GM18508 (cell line): Measurements from ENCODE around the gene EPHA8.

Source experiments
- ATAC-seq: cut with Tn5 transposase; IDR thresholded peaks from one replicate; pipeline ENCODE4 v1.9.1; 2021; ENCODE audit warnings: moderate number of reproducible peaks; ENCODE audit not compliant: insufficient read depth, unreplicated experiment

Gene EPHA8

DNA sequence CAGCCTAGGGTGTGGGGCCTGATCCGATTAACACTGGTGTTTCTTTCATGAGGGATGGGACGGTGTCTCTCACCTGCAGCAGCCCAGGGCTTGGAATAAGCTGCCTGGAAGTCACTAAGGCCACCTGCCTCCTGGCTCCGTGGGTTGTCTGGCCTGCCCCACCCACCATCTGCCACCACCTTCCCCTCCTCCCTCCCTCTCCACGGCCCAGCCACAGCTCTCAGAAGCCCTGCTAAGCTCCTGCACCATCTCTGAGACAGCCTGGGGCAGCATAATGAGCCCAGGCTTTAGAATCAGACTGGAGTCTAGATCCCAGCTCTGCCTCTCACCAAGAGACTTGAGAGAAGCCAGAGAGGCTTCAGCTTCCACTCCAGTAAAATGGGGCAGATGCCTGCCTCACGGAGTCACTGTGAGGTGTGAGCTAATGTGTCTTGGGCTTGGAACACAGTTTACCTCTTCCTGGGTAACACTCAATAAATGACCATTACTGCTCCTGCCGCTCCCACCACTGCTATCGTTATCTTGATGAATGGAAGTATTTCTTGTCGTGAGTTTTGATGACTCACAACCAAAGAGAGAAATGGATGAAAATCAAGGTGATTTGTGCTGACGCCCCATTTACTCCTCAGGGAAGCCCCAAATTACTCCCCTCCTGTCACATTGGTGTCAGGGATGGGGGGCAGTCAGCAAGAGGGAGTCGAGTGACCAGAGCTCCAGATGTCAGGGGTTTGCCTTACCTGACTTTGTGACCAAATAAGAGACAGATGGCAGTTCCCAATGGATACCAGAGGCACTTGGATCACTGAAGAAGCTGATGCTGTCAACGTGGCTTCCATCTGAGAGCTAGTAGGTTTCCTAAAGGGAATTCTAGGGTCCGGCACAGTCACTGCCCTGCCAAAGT lies 49.6 kb downstream of the EPHA8 start:
- ATAC-seq = no peak

DNA sequence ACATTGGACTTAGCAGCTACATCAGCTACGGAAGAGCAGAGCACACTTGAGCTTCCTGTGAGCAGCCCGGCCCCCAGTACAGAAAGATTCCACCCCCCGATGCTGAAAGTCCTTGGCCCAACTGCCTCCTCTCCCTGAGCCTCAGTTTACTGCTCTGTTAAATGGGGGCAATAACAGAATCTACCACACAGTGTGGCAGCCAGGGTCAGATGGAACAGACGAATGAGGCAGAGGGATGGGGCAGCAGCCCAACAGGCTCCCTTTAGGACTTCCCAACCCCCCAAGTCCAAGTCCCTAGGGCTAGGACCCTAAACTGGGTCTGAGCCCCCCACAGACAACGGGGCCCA lies 50.3 kb downstream of the EPHA8 start:
- no peak for ATAC-seq

DNA sequence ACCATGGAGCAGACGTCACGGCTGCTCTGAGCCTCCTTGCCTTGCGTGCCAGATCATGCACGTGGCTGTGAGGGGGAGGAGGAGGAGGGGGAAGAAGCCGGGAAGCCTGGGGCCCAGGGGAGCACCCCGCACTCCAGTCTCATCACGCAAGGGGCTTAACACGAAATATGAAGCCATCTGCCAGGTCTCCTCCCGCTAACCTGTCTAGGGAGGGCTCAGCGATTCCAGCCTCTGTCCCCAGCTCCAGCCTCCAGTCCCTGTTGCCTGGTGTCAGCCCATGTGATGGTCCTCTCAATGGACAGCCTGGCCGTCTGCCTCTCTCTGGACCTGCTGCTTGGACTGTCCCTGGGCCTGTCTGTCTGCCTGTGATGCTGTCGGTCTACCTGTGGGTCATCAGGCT lies 50.7 kb downstream of the EPHA8 start:
- ATAC-seq = no peak

DNA sequence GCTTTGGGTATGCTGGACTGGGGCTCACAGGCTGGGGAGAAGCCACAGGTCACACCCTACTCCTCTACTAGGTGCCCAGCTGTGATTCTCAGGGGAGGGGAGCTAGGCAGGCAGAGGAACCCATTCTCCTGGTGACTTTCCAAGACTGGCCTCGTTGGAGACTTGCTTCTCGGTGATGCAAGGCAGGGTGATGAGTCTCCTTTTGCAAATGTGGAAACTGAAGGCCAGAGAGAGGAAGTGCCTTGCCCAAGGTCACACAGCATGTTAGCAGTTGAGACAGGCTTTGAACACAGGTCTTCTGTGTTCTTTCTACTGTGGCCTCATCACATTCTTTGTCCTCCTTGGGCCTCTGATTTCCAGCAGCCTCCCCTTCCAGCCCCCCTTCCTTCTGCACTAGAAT lies 52.6 kb downstream of the EPHA8 start:
- ATAC-seq = no peak

DNA sequence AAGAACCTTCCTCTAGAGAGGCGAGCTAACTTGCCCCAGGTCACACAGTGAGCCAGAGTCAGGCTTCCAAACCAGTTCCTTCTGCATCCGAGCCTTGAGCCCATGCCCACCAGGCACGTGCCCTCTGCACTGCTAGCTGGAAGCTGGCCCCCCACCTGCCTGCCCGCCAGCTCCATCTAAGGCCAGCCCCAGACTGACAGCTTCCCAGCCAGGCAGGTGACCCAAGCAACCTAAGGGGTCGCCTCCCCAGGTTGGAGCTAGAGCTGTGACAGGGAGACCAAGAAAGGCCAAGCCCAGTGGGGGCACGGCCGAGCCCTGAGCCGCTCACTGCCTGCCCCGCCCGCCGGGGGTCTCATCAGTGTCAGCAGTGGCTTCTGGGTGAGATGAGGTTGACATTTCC lies 53.3 kb downstream of the EPHA8 start:
- no peak for ATAC-seq

DNA sequence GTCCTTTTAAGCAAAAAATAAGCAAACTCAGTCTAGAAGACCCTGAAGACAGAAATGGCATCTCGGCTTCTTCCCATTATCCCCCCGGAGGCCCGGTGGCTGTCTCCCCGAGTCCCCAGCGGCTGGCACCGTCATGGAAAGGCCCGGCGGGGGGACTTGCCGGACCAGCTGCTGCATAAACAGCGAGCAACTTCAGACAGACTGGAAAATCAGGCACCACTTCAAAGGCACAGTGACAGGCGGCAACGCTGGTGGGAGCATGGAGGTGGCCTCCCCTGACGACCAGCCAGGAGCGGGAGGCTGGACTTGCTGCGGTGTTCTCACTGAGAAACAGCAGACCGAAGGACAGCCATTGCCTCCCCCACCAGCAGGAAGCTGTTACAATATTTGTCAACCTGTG lies 54.8 kb downstream of the EPHA8 start:
- ATAC-seq = no peak

DNA sequence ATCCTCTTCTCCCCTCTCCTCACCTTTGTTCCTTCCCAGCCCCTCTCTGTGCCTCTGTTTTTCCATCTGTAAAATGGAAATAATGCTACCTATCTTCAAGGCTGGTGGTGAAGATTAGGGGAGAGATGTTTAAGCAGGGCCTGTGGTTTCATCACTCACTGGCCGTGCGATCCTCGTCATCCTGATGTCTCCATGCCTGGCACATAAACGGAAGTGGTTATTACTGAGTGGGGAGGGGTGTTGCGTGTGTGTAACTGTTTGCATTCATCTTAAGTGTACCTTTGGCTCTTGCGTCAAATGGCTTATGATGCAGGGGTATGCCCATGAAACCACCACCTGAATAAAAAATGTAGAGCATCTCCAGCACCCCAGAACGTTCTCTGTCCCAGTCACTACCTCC lies 56.0 kb downstream of the EPHA8 start:
- ATAC-seq = no peak

DNA sequence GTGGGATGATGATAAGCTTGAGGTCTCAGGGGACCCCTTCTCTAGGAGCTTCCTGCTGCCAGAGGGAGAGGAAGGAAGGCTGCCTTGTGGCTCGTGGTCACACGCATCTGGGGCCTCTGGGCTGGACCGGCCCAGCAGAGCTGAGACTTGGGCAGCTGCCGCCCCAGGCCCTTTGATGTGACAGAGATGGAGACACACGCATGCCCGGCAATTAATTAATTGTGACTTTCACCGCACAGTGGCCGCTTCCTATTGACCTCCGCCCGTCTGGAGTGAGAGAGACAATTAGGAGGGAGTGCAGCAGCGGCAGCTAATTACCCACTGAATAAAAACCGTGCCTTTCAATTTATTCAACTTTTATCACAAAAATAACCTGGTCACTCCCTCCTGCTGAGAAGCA lies 56.5 kb downstream of the EPHA8 start:
- no peak for ATAC-seq

DNA sequence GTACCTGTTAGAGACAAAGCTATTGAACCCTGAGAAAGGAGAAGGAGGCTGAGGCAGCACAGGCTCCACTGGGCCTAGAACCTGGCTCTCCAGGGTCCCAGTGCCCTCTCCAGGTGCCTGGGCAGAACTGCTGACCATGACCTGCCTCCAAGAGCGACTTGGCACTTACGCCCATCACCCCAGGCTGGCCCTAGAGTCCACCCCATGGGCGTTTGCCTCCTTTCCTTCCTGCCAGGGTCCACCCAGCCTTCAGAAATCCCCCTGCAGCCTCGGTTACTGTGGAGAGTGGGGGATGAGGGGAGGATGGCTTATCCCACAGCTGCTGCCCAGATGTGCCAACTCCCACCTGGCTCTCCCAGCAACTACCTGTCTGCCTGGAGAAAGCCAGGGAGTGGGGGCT lies 58.5 kb downstream of the EPHA8 start:
- ATAC-seq = no peak

DNA sequence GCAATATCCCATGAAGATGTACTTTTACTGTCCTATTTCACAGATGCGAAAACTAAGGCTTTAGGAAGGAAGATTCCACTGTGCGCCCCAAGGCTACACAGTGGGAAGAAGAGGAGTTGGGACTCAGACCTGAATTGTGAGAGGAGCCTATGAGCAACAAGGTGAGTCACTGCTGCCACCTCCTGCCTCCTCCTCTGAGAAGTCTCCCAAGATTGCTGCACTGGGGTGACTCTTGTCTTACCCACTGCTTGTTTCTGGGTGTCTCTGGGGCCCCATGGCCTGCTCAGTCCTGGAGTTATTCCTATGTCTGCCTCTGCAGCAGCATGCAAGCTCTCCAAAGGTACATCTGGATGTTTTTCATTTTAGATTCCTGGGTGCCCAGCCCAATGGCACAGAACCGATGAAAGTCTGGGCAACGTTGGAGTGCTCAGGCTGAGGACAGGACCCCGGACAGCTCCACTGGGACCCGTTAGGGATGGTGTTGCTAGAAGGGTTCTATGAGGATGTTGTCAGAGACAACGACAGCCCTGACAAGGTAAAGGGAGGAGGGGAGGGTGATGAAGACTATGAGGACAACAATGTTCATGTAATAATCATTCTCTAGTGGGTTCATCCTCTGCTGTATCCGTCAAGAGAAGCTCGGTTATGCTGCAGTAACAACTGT lies 62.1 kb downstream of the EPHA8 start:
- no peak for ATAC-seq

DNA sequence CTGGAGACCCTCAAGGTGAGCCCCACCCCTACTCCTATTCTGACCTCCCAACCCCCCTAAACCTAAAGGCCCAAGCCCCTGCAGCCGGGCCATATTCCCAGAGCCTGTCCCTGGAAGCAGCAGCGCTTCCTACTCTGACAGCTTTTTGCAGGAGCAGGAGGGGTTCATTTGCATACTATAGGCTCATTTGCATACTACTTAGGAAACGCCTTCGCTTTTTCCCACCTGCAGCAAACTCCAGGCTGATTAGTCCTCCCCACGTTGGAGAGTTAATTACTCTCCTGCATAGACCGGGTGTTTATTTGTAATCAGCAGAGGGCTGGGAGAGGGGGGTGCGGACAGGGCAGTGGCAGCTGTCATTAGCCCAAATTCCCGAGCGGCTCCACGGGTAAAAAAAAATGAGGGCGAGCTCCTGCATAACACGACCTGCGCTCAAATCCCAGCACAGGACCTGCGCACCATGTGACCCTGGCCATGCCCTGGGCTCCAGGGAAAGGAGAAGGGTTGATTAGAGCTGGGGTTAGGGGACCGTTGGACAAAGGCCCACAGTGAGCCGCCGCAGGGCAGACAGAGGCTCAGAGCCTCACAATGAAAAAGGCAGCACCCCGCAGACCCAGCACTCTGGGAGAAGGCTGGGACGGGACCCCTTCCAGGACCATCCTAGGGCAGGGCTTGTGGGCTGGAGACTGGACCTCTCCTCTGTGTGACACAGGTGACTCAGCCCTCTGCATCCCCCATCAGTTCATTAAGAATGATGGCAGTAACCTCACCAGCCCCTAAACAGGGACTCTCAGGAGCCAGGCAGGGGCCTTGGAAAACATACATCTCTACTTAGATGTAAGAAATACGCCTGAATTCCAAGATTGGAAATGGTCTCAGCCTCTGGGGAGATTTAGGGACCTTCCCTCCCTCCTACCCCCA lies 63.2 kb downstream of the EPHA8 start:
- ATAC-seq = no peak

DNA sequence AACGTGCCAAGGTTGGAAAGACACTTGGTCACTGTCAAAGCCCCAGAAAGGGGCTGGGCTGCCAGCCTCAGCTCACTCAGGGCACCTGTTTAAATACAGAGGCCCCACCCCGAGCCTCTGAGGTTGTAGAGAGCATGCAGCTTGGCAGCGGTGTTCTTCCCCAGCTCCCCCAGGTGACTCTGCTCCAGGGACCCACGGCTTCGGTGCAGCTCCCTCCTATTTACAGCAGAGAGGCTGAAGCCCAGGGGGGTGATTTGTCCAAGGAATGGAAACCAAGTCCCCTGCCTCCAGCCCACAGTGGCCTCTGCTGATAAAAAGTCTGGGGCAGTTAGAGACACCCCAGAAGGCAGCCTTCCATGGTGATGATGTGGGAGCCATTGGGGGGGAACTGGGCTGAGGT lies 64.0 kb downstream of the EPHA8 start:
- no peak for ATAC-seq

DNA sequence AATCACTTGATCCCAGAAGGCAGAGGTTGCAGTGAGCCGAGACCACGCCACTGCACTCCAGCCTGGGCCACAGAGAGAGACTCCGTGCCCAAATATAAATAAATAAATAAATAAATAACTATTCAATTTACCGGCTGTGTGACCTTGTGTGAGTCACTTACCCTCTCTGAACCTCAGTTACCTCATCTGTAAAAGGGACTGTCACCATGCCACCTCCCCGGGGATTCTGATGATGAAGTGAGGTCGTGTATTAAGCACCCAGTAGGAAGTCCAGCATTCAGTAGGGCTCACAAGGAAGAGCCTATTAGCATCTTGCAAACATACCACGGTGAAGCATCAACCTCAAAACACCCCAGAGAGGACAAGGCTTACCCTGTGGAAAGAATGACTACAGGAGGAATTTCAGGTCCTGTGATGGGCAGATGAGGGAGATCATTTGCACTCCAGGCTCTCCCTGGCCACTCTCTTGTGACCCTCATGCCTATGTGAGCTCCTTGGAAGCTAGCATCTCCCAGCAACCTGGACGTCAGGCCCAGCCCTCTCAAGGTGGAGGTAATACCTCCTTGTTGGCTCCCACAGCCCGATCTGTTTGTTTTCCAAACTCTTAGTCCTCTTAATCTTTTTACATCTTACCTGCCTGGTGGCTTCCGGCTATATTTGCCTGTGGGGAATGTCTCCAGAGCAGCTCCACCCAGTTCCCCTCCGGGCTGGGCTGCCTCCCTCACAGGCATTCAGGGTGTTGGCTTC lies 65.6 kb downstream of the EPHA8 start:
- no peak for ATAC-seq

DNA sequence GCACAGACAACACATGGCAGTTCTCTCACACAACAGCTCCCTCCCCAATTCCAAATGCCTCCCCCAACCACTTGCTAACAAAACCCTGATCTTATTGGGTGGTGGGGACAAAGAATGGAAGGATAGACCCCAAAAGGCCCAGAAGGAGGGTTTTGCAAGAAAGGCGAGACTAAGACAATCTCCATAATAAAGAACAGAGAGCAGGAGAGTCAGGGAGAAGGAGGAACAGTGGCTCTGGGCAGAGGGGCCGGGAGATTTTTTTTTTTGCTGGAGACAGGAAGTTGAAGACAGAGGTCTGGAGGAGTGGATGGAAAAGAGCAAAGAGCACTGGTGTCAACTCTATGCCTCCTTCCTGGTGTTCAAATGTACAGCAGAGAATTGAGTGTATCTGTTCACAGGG lies 66.6 kb downstream of the EPHA8 start:
- no peak for ATAC-seq

DNA sequence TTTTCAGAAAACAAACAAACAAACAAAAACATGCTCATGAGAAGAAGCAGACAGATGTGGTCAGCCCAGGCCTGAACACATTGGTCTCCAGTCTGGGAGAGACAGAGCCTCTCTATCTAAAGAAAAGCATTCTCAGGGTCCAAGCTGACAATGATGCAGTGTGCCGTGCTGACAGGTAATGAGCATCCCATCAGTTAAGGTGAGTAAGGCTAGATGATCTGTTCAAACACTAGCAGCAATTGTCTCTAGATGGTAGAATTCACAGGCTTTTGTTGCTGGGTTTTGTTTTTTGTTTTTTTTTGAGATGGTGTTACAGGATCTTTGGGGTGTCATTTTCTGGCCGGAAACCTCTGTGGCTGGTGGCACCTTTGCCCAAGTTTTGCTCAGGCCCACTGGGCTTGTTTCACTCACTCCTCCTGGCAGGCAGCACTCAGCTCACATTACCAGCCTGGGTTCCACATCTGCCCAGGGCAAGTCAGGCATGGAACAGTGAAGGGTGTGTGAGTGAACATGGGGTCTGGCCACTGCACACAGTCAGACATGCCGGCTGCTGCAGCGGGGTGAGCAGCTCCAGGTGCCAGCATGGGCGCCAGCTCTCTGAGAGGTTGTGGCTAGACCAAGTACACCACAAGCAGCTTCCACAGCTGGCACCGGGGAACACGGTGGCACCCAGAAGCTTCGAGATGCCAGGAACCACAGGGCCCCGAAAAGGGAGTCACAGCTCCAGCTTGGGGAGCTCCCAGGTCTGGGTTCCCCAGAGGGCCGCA lies 70.6 kb downstream of the EPHA8 start:
- no peak for ATAC-seq

DNA sequence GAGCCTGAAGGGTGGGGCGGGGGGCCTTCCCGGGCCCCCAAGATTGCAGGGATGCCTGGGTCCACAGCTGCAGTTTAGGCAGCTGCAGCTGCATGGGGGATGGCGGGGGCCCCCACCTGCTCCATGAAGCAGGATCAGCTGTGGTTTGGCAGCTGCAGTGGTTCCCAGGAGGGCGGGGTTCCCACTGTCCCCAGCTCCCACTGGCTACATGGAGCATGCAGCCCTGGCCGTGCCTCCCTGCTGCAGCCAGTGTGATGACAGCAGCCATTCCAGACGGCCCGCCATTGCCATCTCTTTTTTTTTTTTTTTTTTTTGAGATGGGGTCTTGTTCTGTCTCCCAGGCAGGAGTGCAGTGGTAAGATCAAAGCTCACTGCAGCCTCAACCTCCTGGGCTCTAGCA lies 72.1 kb downstream of the EPHA8 start:
- ATAC-seq = no peak

DNA sequence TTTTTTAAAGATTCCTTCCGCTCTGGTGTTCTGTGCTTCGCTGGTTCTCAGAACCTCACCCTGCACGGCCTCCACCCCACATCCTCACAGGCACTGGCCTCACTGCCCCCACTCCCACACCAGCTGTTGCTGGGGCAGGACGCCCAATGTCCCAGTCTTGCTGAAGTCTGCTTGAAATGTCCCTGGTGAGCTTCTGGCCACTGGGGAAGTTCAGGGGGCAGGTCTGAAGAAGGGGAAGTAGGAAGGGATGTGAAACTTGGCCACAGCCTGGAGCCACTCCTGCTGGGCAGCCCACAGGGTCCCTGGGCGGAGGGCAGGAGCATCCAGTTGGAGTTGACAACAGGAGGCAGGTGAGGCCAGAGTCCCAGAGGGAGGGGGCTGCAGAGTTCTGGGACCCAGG lies 73.1 kb downstream of the EPHA8 start, which contains the start of gene C1QA:
Gene C1QA, plus strand, starts transcription at position 276 of the 400 bp plus-strand sequence. CDS start 989 bp downstream, outside the sequence.
- no peak for ATAC-seq

DNA sequence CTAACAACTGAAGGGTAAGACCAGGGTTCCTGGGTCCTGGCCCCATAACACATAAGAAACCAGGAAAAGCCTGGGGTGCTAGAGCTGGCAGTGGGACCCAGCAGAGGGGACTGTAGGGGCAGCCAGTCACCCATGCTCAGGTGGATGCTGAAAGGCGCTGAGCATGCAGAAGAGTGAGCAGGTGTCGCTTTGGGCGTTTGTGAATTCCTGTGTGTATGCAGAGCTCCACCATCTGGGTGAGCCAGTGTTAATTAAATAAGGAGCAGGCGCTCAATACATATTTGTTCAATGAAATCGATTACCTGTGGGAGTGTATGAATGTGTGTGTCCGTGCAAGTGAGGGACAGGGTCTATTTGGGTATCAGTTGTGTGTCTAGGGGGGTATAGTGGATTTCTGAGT lies 73.6 kb downstream of the EPHA8 start:
- ATAC-seq = no peak

DNA sequence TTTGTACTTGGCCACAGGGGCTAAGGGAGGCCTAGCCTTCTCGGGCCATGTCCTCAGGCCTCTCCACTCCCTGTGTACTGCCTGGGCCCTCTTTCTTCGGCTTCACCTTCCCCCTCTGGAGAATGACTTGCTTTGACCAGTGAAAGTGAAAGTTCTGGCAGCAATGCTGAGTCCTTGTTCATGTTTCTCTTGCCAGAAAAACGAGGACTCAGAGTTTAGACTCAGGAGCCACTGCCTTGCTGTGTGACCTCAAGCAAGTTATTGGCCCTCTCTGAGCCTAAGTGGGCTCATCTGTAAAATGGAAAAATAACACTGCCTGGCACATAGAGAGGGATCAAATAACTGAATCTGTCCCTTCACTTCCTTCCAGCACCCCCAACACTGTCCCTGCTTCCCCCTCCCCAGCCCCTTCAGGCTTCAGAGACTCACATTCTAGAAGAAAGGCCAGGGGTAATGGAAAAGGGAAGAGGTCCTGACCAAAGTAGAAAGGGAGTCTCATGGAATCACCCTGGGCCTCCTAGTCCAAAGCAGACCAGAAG lies 74.7 kb downstream of the EPHA8 start:
- no peak for ATAC-seq
